WTC11 (cell line): ENCODE results near the gene DACT3. TPM values are rescaled to one million over a fixed set of nuclear protein-coding genes. Genes with fewer than 3 reads are reported as not detected.
A peak's percentile ranks its signal among the peaks of the same experiment; 100 is the strongest.

ENCODE experiments used
- ATAC-seq: fragments of 200-7000 bp; cut with Tn5 transposase; 2 replicates; pipeline ENCODE4 v1.10.0; 2021; ENCODE audit warnings: mild to moderate bottlenecking, moderate library complexity
- CTCF ChIA-PET: fragments of 300-600 bp; sonication (Branson Sonifier 250); formaldehyde crosslinking; loops from one replicate; lab custom pipeline; 2021; ENCODE audit warnings: antibody characterized with exemption; lab: Charles Lee
- POLR2A ChIA-PET: fragments of 350-600 bp; sonication (Branson Sonifier 250); formaldehyde crosslinking; loops from one replicate; lab custom pipeline; 2021; ENCODE audit warnings: antibody characterized with exemption; lab: Charles Lee
- DNase-seq: peaks from one replicate; pipeline ENCODE4 v3.0.0; 2021; ENCODE audit warnings: low spot score
- H3K27ac Mint-ChIP-seq: 2 replicates; pipeline ENCODE4 v1.8.0; 2021; ENCODE audit warnings: mixed read lengths
- H3K27me3 Mint-ChIP-seq: 2 replicates; pipeline ENCODE4 v1.8.0; 2021; ENCODE audit warnings: low read depth, mild to moderate bottlenecking, moderate library complexity, mixed read lengths
- H3K36me3 Mint-ChIP-seq: 2 replicates; pipeline ENCODE4 v1.8.0; 2021; ENCODE audit warnings: mixed read lengths
- H3K4me1 Mint-ChIP-seq: 2 replicates; pipeline ENCODE4 v1.8.0; 2022; ENCODE audit warnings: mixed read lengths
- H3K4me3 Mint-ChIP-seq: 2 replicates; pipeline ENCODE4 v1.8.0; 2021; ENCODE audit warnings: mild to moderate bottlenecking, moderate library complexity, mixed read lengths
- H3K9me3 Mint-ChIP-seq: 2 replicates; pipeline ENCODE4 v1.8.0; 2021; ENCODE audit warnings: mixed read lengths
- CREM ChIP-seq: sonication (generic); formaldehyde crosslinking; IDR thresholded peaks from 2 replicates; pipeline ENCODE4 v1.8.1; 2022; ENCODE audit warnings: mild to moderate bottlenecking, missing genetic modification reagents, moderate library complexity
- ETV6 ChIP-seq: sonication (generic); formaldehyde crosslinking; IDR thresholded peaks from 2 replicates; pipeline ENCODE4 v1.8.1; 2022; ENCODE audit warnings: mild to moderate bottlenecking, missing genetic modification reagents
- FOXP1 ChIP-seq: sonication (generic); formaldehyde crosslinking; IDR thresholded peaks from 2 replicates; pipeline ENCODE4 v1.8.0; 2022; ENCODE audit warnings: missing genetic modification reagents, mild to moderate bottlenecking, moderate library complexity, borderline replicate concordance
- GABPB1 ChIP-seq: sonication (generic); formaldehyde crosslinking; IDR thresholded peaks from 2 replicates; pipeline ENCODE4 v1.8.1; 2023; ENCODE audit warnings: mild to moderate bottlenecking, missing genetic modification reagents
- HMGA2 ChIP-seq: fragments of 250-450 bp; sonication (Bioruptor Pico); IDR thresholded peaks from 2 replicates; pipeline ENCODE4 v1.4.0; 2021; ENCODE audit warnings: mild to moderate bottlenecking, moderate library complexity
- NFATC4 ChIP-seq: fragments of 250-450 bp; sonication (Bioruptor Pico); IDR thresholded peaks from 2 replicates; pipeline ENCODE4 v1.9.0; 2021; ENCODE audit warnings: mild to moderate bottlenecking
- NFYB ChIP-seq: sonication (generic); formaldehyde crosslinking; conservative IDR thresholded peaks from 2 replicates; pipeline ENCODE4 v1.8.0; 2022; ENCODE audit warnings: low read depth, missing genetic modification reagents
- NR3C1 ChIP-seq: sonication (generic); formaldehyde crosslinking; conservative IDR thresholded peaks from 2 replicates; pipeline ENCODE4 v1.8.1; 2023; ENCODE audit warnings: low read depth, mild to moderate bottlenecking, missing genetic modification reagents
- ZNF121 ChIP-seq: sonication (generic); formaldehyde crosslinking; IDR thresholded peaks from 2 replicates; pipeline ENCODE4 v1.8.0; 2023; ENCODE audit warnings: missing genetic modification reagents
- ZNF263 ChIP-seq: sonication (generic); formaldehyde crosslinking; IDR thresholded peaks from 2 replicates; pipeline ENCODE4 v1.8.1; 2022; ENCODE audit warnings: low read depth, mild to moderate bottlenecking, moderate library complexity, missing genetic modification reagents
- total RNA-seq: library from RNA; stranded (reverse); gene quantifications from 3 replicates; pipeline ENCODE4 v1.2.3, GENCODE V29; 2021
- TF ChIP-seq, protein P1 (sequence below): fragments of 250-450 bp; sonication (Bioruptor Pico); IDR thresholded peaks from 2 replicates; pipeline ENCODE4 v1.9.0; 2021; ENCODE audit warnings: moderate library complexity, mild to moderate bottlenecking, inconsistent platforms, borderline replicate concordance
- TF ChIP-seq, protein P2 (sequence below): sonication (generic); formaldehyde crosslinking; IDR thresholded peaks from 2 replicates; pipeline ENCODE4 v1.8.0; 2022; ENCODE audit warnings: mild to moderate bottlenecking, missing genetic modification reagents
- TF ChIP-seq, protein P3 (sequence below): sonication (generic); formaldehyde crosslinking; IDR thresholded peaks from 2 replicates; pipeline ENCODE4 v1.8.1; 2022; ENCODE audit warnings: low read depth, mild to moderate bottlenecking, moderate library complexity, missing genetic modification reagents, borderline replicate concordance
- TF ChIP-seq, protein P4 (sequence below): sonication (generic); formaldehyde crosslinking; IDR thresholded peaks from 2 replicates; pipeline ENCODE4 v1.8.0; 2023; ENCODE audit warnings: missing genetic modification reagents
- TF ChIP-seq, protein P5 (sequence below): sonication (generic); formaldehyde crosslinking; IDR thresholded peaks from 2 replicates; pipeline ENCODE4 v1.8.1; 2023; ENCODE audit warnings: mild to moderate bottlenecking, missing genetic modification reagents, moderate library complexity
- TF ChIP-seq, protein P6 (sequence below): sonication (generic); formaldehyde crosslinking; IDR thresholded peaks from 2 replicates; pipeline ENCODE4 v1.8.1; 2022; ENCODE audit warnings: mild to moderate bottlenecking, missing genetic modification reagents, moderate library complexity, borderline replicate concordance

The DACT3 gene
- total RNA-seq, 1 experiment from 2014 or later: 1.9 TPM

DNA sequence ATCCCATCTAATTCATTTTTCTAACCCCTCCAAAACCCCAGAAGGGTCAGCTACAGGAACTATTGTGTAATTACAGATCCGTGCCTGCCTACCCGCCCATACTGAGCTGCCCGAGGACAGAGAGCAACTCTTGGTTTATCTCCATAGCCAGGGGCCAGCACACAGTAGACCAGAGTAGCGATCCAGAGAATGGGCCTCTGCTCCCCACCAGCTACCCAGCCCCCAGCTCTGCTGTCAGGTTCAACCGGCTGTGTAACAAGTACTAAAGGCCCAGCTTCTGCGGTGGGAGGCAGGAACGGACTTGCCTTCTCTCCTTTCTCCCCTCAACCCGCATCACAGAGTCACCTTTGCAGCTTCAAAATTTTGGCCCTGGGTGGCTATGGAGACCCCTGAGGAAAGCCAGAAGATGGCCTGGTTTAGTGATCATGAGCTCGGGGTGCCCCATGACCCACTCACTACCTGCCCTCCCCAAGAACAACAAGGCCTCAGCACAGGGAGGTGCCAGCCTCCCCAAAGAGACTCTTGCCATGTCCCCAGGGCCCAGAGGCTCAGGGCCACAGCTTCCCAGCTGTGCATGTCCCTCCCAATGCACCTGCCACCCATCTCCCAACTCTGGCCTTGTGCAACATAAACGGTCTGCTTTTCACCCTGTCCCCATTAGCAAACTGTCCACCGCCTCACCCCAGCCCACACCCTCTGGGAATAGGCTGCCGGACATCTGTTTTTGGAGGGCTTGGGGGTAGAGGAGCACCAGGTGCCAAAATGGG lies 54.1 kb downstream of the DACT3 start:
- Mint-ChIP-seq H3K9me3 (no peaks in the 10 kb centered on the region), H3K4me1 (peaks cover 23% of the 10 kb centered on the region), H3K4me3 (no peak overlapping the region), H3K27ac (no peak overlapping the region), H3K27me3 (no peaks in the 10 kb centered on the region; the same call in 1 of the 2 replicates), H3K36me3 (peaks cover 35% of the 10 kb centered on the region)
- ChIA-PET CTCF (interaction anchor here (1.0 to 4.9 kb wide), 2 partner anchors 11 to 15 kb away, joined by 3 to 26 read pairs; no protein-coding TSS in a partner anchor), POLR2A (no interaction called here)
- peak; percentile 3 for DNase-seq
- no peak for ATAC-seq
- TF ChIP-seq, protein P1, sequence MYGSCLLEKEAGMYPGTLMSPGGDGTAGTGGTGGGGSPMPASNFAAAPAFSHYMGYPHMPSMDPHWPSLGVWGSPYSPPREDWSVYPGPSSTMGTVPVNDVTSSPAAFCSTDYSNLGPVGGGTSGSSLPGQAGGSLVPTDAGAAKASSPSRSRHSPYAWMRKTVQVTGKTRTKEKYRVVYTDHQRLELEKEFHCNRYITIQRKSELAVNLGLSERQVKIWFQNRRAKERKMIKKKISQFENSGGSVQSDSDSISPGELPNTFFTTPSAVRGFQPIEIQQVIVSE (CRISPR knock-in tag): no peak
- TF ChIP-seq NR3C1 (CRISPR knock-in tag): no peak
- TF ChIP-seq, protein P2, sequence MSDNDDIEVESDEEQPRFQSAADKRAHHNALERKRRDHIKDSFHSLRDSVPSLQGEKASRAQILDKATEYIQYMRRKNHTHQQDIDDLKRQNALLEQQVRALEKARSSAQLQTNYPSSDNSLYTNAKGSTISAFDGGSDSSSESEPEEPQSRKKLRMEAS (CRISPR knock-in tag): no peak
- no peak for TF ChIP-seq NFATC4 (CRISPR knock-in tag)
- TF ChIP-seq, protein P3, sequence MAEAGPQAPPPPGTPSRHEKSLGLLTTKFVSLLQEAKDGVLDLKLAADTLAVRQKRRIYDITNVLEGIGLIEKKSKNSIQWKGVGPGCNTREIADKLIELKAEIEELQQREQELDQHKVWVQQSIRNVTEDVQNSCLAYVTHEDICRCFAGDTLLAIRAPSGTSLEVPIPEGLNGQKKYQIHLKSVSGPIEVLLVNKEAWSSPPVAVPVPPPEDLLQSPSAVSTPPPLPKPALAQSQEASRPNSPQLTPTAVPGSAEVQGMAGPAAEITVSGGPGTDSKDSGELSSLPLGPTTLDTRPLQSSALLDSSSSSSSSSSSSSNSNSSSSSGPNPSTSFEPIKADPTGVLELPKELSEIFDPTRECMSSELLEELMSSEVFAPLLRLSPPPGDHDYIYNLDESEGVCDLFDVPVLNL: no peak
- TF ChIP-seq HMGA2 (CRISPR knock-in tag): no peak
- no peak for TF ChIP-seq NFYB
- TF ChIP-seq, protein P4, sequence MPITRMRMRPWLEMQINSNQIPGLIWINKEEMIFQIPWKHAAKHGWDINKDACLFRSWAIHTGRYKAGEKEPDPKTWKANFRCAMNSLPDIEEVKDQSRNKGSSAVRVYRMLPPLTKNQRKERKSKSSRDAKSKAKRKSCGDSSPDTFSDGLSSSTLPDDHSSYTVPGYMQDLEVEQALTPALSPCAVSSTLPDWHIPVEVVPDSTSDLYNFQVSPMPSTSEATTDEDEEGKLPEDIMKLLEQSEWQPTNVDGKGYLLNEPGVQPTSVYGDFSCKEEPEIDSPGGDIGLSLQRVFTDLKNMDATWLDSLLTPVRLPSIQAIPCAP (CRISPR knock-in tag): no peak
- TF ChIP-seq GABPB1 (CRISPR knock-in tag): no peak
- TF ChIP-seq FOXP1: no peak
- no peak for TF ChIP-seq ZNF263 (CRISPR knock-in tag)
- no peak for TF ChIP-seq ZNF121 (CRISPR knock-in tag)
- TF ChIP-seq ETV6 (CRISPR knock-in tag): no peak

DNA sequence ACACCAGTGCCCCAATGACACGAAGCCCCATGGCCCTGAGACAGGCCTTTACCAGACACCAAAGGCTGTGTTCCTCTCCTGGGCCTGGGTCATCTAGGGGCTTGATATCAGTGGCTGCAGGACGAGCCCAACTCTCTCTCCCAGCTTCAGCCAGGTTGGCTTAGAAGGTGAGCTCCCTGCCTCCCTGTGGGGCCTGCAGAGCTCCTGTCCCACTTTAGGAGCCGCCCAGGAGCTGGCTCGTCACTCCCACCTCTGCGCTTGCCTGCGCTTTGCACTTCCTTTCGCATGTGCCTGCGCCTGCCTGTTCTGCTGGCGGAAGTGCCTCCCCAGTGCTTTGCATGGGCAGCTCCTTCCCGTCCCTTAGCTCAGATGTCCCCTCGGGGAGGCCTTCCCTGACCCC lies 55.0 kb downstream of the DACT3 start:
- H3K36me3 Mint-ChIP-seq: peaks cover 35% of the 10 kb centered on the region
- H3K4me3 Mint-ChIP-seq: no peak overlapping the region
- no peaks in the 10 kb centered on the region for H3K27me3 Mint-ChIP-seq

DNA sequence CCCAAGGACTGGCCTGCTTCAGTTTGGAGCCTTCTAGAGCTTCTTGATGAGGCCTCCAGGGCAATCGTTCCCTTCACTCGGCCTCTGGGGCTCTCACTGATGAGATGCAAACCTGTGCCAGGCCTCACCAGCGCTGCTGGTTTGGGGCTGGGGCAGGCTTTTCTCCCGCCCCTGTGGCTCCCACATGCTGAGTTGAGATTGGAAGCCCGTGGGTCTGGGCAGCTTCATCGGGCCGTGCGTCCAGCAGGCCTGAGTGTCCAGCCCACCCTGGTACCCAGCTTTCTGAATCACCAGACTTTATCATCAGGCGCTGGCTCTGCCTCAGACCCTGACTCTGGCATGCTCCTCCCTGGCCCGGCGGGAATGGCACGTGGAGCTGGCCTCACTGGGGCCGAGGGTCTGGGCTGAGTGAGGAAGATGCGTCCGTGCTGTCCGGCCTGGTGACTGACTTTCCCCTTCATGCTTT lies 55.6 kb downstream of the DACT3 start:
- Mint-ChIP-seq H3K27ac (no peak overlapping the region), H3K9me3 (no peaks in the 10 kb centered on the region), H3K4me1 (peaks cover 23% of the 10 kb centered on the region), H3K36me3 (peaks cover 33% of the 10 kb centered on the region), H3K27me3 (no peaks in the 10 kb centered on the region; the same call in 1 of the 2 replicates), H3K4me3 (no peak overlapping the region)
- peak; percentile 7 for DNase-seq
- ATAC-seq: no peak
- CTCF ChIA-PET: interaction anchor here (0.5 to 4.9 kb wide), 6 partner anchors 9 to 92 kb away, joined by 4 to 26 read pairs (median 5); no protein-coding TSS in a partner anchor
- TF ChIP-seq, protein P1 (CRISPR knock-in tag): no peak
- TF ChIP-seq, protein P5, sequence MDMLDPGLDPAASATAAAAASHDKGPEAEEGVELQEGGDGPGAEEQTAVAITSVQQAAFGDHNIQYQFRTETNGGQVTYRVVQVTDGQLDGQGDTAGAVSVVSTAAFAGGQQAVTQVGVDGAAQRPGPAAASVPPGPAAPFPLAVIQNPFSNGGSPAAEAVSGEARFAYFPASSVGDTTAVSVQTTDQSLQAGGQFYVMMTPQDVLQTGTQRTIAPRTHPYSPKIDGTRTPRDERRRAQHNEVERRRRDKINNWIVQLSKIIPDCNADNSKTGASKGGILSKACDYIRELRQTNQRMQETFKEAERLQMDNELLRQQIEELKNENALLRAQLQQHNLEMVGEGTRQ (CRISPR knock-in tag): no peak
- TF ChIP-seq, protein P6, sequence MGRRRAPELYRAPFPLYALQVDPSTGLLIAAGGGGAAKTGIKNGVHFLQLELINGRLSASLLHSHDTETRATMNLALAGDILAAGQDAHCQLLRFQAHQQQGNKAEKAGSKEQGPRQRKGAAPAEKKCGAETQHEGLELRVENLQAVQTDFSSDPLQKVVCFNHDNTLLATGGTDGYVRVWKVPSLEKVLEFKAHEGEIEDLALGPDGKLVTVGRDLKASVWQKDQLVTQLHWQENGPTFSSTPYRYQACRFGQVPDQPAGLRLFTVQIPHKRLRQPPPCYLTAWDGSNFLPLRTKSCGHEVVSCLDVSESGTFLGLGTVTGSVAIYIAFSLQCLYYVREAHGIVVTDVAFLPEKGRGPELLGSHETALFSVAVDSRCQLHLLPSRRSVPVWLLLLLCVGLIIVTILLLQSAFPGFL (CRISPR knock-in tag): no peak
- no peak for TF ChIP-seq ZNF121 (CRISPR knock-in tag)
- POLR2A ChIA-PET: no interaction called here

More for the DNA sequence above, 55.0 kb downstream of the DACT3 start:
- Mint-ChIP-seq H3K27ac (no peak overlapping the region), H3K4me1 (peaks cover 23% of the 10 kb centered on the region), H3K9me3 (no peaks in the 10 kb centered on the region)
- TF ChIP-seq CREM (CRISPR knock-in tag): no peak
- ChIA-PET POLR2A (no interaction called here), CTCF (interaction anchor here (0.5 to 4.9 kb wide), 5 partner anchors 8 to 91 kb away, joined by 4 to 26 read pairs (median 6); no protein-coding TSS in a partner anchor)
- ATAC-seq (no peak), DNase-seq (peak; percentile 9)
